ENCODE measurements around the gene SLC11A2.
"Not testable (repeated sequence)": the region's sequence is repeated elsewhere in the genome, so short reads cannot be mapped to it uniquely, and the experiment has no call there.

SLC11A2 gene

GRCh38 chr12:50936821-50937530 lies 89.2 kb downstream of the SLC11A2 start:
- DNase-seq: no peak

- no peak for DNase-seq
Observed at GRCh38 chr12:50934981-50935807, 91.0 kb downstream of the SLC11A2 start.

- no peak for DNase-seq
Observed at GRCh38 chr12:50934371-50934851, 91.8 kb downstream of the SLC11A2 start.

GRCh38 chr12:50933459-50934124 lies 92.6 kb downstream of the SLC11A2 start:
- DNase-seq: no peak

GRCh38 chr12:50932787-50933280 lies 93.3 kb downstream of the SLC11A2 start:
- no peak for DNase-seq

- DNase-seq: not testable (repeated sequence)
Observed at GRCh38 chr12:50930477-50930876, 95.7 kb downstream of the SLC11A2 start.

- DNase-seq: no peak
Observed at GRCh38 chr12:50929831-50930230, 96.4 kb downstream of the SLC11A2 start.

Data from stimulated activated CD4-positive, alpha-beta T cell treated with anti-CD3 and anti-CD28 coated beads, Interleukin-2, amount 100 ng/mL, for 24 hours (primary cell).